ENCODE data around the gene VIPR2.

The VIPR2 gene

GRCh38 chr7:159028508-159029401, 115.9 kb downstream of the VIPR2 start:
- peak in 17 of 42 donors; percentile 4 to 34 (median 10) for DNase-seq
- intact Hi-C loops (cut with DNase I): no loop called here

- DNase-seq: peak in 13 of 42 donors; percentile 3 to 35 (median 12)
- intact Hi-C loops (cut with DNase I): no loop called here
Observed at GRCh38 chr7:159027789-159028507, 116.7 kb downstream of the VIPR2 start.

GRCh38 chr7:159027056-159027788, 117.4 kb downstream of the VIPR2 start:
- DNase-seq: peak in 10 of 42 donors; percentile 2 to 26 (median 8)
- intact Hi-C loops (cut with DNase I): no loop called here

- peak in 14 of 42 donors; percentile 3 to 42 (median 15) for DNase-seq
- intact Hi-C loops (cut with DNase I): no loop called here
Observed at GRCh38 chr7:159026271-159027055, 118.2 kb downstream of the VIPR2 start.

- intact Hi-C loops (cut with DNase I): no loop called here
- DNase-seq: peak in 12 of 42 donors; percentile 4 to 37 (median 15)
Observed at GRCh38 chr7:159025161-159025779, 119.4 kb downstream of the VIPR2 start.

- peak in 10 of 42 donors; percentile 4 to 34 (median 10) for DNase-seq
- intact Hi-C loops (cut with DNase I): no loop called here
Observed at GRCh38 chr7:159024280-159024951, 120.3 kb downstream of the VIPR2 start.

- peak in 9 of 42 donors; percentile 1 to 12 (median 5) for DNase-seq
Observed at GRCh38 chr7:159023746-159024145, 120.9 kb downstream of the VIPR2 start.

GRCh38 chr7:159023206-159023605, 121.5 kb downstream of the VIPR2 start:
- intact Hi-C loops (cut with DNase I): no loop called here

More at GRCh38 chr7:159023746-159024145, 120.9 kb downstream of the VIPR2 start:
- intact Hi-C loops (cut with DNase I): no loop called here

GRCh38 chr7:159022238-159022993, 122.3 kb downstream of the VIPR2 start:
- DNase-seq: peak in 6 of 42 donors; percentile 10 to 31 (median 17)
- intact Hi-C loops (cut with DNase I): no loop called here

More at GRCh38 chr7:159023206-159023605, 121.5 kb downstream of the VIPR2 start:
- peak in 7 of 42 donors; percentile 1 to 23 (median 4) for DNase-seq

- DNase-seq: peak in 3 of 42 donors; percentile 9 to 11 (median 10)
- intact Hi-C loops (cut with DNase I): no loop called here
Observed at GRCh38 chr7:159020987-159021386, 123.7 kb downstream of the VIPR2 start.

GRCh38 chr7:159019111-159019510, 125.6 kb downstream of the VIPR2 start:
- intact Hi-C loops (cut with DNase I): no loop called here
- DNase-seq: peak in 21 of 42 donors; percentile 12 to 71 (median 38)

GRCh38 chr7:159017741-159018140, 126.9 kb downstream of the VIPR2 start:
- intact Hi-C loops (cut with DNase I): no loop called here
- no peak for DNase-seq

GRCh38 chr7:159017210-159017609, 127.5 kb downstream of the VIPR2 start:
- intact Hi-C loops (cut with DNase I): no loop called here
- peak in 1 of 42 donors; percentile 1 for DNase-seq

GRCh38 chr7:159016591-159016990, 128.1 kb downstream of the VIPR2 start:
- peak in 1 of 42 donors; percentile 13 for DNase-seq
- intact Hi-C loops (cut with DNase I): no loop called here

GRCh38 chr7:159015454-159016410, 128.9 kb downstream of the VIPR2 start:
- intact Hi-C loops (cut with DNase I): no loop called here
- peak in 1 of 42 donors; percentile 14 for DNase-seq

Data from head of caudate nucleus (tissue), 42 donors.